NCI-H146 (cell line): ENCODE measurements around the gene APOD.

Experiments used
- DNase-seq: peaks from one replicate; lab custom pipeline; 2025; lab: John Stamatoyannopoulos, UW

Gene APOD

DNA sequence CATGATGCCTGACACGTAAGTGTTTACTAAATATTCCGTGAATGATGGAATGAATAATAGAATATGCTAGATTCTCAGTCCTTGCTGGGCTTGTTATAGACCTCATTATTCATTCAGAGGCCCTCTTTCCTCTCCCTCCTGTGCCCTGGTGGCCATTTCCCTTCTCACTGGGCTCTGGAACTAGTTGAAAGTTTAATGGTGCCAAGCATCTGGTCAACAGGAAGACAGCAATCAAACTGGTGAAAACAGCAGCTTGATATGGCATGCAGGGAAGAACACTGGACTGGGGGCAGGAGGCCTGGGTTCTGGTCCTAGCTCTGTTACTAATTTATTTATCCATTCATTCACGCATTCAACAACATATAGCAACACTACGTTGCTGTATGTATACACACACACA lies 3.7 kb upstream of the APOD start:
- no peak for DNase-seq

DNA sequence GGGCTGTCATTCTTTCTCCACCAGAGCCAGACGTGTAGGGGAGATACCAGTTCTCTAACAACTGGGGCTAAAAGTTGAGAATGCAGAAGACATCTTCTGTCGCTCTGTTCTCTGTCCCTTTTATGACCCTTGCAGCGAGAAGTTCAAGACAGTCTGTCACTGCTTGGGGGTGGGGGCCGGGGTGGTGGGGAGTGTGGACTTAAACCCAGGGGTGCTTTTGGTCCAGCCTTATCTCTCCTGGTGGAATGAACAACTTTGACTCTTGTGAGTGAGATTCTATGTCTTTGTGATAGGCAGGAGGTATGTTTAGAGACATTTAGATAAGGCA lies 767 bp upstream of the APOD start:
- no peak for DNase-seq

DNA sequence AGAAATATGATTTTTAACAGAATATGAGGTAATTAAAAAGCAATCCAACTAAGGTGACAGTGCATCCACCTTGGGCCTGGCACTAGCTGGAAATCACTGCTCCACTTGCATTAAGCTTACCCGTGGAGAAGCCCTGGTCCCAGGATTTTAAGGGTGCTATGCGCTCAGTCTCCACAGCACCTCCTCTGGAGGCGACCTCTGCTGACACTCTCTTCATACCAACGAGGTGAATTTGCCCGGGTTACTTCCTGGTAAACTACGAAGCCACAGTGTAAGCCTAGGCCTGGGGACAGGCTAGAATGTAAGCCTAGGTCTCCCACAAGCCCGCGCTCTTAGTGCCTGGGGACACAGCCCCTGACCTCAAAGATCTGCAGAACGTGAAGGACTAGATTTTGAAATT lies 793 bp downstream of the APOD start:
- DNase-seq, result no peak

DNA sequence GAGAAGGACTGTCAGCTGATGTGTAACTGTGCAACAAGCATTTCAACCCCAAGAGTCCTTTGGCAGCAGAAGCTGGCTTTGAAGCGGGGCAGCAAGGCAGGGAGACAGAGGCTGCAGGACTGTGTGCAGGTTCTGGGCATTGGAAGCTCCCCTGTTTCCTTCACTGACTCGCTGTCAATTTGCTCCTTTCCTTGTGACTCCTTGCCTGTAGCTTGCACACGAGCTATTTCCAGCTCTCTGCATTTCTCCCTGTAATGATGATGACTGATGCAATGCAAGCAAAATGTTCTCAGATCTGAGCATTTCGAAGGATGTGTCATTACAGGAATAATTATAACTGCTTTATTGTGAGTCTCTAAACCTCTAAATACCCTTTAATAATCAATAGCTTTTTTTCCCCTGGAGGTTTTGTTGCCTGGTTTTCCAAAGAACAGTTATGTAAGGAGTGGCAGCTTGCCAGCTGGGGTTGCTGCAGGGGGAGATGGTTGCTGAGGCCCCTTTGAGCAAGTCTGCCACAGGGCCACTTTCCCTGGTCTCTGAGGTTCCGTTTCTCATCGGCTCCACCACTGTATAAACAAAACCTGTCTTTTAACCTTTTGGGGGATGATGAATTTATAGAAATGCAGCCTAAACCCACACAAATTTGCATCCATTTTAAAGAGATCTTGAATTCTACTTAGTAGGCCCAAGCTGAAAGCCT lies 2.8 kb downstream of the APOD start:
- peak; percentile 5 for DNase-seq

DNA sequence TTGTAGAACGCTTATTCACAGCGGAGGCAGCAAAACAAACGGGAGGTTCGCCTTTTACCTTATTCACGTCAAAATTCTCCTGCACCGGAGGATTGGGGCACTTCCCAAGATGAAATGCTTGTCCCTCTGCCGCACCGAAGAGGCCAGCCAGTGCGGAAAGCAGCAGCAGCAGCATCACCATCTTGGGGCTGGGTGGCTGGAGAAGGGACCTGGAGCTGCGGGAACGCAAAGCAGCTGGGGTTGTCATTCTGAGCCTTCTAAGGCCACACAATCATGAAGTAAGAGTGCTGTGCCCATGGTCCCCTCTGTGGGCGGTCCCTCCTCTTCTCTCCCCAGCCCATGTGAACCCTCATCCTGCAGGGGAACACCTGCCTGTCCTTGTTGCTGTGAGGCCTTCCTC lies 4.5 kb downstream of the APOD start:
- DNase-seq, result no peak

DNA sequence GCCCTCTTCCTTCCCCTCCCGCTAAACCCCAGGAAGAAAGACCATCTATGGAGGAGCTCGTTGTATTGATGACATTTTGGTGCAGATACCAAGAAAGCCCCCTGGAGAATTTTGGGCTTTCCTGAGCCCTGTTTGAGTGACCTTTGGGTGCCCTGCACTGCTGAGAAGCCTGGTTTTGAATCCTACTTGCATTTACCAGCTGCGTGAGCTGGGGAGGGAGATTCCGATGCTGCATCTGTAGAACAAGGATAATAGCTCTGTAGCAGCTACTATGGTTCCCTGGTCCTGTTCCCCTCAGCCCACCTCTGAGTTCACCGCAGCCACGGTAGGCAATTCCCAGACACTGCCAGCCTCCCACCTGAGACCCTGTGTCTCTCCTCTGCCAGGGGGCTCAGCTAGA lies 5.2 kb downstream of the APOD start:
- DNase-seq, result no peak

DNA sequence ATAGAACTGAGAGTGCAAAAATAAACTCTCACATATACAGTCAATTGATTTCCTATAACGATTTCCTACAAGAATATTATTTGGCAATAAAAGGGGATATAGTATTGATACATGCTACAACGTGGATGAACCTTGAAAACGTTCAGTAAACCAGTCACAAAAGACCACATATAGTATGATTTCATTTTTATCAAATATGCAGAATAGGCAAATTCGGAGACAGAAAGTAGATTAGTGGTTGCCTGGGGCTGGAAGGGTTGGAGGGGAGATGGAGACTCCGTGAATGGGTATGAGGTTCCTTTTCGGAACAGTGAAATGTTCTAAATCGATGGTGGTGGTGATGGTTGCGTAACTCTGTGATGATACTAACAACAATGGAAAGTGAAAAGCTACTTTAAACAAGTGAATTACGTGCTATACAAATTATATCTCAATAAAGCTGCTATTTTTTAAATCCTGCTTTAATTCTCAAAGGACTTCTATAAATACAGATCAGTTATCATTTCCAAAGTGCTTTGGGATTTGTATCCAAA lies 6.0 kb downstream of the APOD start:
- DNase-seq, result no peak

DNA sequence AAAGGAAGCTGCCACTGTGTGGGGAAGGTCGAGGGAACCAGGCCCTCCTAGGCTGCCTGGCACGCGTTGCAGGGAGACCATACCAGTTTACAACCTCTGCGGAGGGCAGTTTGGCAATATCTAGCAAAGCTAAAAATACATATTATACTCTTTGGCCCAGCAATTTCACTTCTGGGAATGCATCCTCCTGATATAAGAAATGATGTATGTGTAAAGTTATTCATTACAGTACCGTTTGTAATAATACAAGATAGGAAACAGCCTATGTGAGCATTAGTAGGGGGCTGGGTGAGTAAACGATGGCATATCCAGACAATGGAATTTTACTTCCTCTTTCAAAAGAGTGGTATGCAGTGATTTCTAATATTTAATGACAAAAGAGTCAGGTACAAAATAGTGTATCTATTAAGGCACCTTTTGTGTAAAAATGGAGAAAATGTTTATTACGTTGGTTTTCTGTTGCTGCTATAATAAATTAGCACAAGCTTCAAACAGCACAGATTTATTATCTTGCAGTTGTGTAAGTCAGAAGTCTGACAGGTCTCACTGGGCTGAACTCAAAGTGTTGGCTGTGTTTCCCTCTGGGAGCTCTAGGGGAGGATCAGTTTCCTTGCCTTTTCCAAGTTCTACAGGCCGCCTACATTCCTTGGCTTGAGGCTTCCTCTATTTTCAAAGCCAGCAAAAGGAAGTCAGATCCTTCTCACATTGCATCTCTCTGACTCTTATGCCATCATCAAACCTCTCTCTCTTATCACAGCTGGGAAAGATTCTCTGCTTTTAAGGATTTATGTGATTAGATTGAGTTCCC lies 9.0 kb downstream of the APOD start:
- DNase-seq, result no peak

DNA sequence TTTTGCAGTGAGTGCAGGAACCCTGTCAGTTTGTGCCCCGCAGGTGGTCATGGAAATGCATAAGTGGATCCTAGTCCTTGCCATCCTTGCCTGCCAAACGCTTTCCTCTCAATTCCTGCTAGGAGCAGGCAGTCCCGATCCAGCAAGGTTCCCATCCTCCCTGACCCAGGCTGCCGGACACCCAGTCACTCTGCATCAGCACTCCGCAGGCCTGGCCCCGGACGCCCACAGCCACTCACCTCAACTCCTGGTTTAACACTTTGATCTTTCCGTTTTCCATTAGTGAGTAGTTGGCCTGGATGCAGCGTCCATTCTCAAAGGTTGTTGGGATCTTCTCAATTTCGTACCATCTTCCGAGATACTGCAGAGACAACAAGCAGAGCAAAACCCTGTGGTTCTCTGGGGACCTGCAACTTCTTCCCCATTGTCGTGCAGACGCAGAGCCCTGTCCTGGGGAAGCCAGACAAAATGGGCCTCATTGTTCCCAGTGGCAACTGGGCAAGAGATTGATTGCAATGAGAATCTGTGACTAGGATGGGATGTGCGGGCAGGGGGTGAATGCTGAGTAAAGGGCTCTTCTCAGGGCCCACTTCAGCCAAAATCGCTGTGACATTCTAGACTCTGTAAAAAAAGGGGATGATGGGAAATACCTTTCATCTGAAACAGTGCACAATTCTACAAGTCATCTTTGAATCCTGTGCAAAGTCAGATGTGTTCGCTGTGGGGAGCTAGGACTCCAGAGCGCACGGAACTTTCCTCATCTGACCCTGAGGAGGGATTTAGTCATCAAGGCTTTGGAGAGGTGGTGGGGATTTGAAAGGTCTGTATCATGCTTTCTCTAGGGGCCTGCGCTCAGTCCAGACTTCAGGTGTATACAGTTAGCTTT lies 9.9 kb downstream of the APOD start:
- no peak for DNase-seq

DNA sequence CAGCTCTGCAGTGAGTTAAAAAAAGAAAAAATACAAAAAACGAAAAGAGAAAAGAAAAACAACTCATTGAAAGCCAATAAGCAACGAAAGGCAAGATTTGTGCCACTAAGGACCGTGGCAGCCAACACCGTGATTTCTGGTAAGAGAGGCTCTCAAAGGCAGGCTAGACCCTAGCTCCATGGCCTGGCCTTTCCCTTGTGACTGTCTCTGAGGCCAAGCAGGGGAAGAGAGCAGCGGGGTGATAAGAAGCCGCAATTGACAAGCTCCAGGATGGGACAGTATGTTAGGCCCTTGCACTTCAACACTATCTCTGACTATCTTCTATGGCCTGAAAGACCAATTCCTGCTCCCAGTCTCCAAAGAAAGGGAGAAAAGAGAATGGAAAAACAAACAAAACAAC lies 12.4 kb downstream of the APOD start:
- no peak for DNase-seq

DNA sequence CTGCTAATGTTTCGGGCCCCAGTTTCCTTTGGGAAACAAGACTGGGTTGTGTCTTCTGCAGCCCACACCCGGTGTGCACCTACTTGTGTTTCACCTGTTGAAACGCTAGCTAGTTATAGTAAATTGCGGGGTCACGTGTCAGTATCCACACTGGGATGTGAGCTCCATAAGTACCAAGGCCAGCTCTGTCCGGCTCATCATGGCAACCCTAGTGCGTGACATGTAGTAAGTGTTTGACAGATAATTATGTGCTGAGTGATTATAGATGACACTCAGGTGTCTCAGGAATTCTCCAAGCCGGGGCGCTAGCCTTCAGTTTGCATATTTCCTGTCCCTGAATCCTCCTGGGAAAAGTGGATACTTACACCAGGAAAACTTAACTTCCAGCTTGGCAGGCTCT lies 12.8 kb downstream of the APOD start:
- DNase-seq, result no peak

DNA sequence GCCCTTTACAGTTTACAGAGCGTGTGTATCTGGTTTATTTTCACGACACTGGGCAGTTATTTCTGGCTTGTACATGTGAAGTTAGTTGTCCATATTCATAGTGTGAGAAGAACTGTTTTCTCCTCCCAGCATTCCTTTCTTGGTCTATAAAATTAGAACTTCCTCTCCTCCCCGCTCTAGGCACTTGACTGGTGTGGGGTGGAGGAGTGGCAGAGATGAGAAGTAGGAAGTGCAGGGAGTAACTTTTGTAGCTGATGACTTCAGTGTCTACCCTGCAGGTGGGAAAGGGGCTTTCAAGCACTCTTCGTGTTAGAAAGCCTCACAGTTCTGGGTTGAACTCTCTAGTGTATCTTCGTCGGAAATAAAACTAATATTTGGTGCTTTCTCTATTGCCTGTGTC lies 13.4 kb downstream of the APOD start:
- DNase-seq, result no peak

DNA sequence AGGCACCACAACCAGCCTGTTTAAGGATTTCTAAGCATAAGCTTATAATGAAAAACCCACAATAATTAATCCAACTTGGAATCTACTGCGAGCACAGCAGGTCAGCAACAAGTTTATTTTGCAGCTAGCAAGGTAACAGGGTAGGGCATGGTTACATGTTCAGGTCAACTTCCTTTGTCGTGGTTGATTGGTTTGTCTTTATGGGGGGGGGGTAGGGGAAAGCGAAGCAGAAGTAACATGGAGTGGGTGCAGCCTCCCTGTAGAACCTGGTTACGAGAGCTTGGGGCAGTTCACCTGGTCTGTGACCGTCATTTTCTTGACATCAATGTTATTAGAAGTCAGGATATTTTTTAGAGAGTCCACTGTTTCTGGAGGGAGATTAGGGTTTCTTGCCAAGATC lies 15.1 kb downstream of the APOD start:
- no peak for DNase-seq

DNA sequence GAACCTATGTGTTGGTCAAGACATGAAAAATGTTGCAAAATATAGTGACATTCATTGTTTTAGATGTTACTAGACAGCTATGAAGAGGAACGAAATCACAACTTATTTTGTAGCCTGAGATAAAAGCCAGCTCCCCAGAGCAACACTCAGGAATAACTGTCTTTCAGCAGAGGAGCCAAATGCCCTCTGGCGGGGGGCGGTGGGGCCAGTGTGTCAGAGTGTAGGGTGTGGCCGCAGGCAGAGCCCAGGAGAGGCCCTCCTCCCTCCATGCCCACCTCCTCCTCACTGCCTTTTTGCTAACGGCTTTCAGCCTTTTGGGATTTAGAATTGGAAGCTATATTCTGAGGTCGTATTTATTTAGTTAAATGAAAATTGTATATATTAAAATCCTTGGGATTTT lies 16.9 kb downstream of the APOD start:
- peak; percentile 25 for DNase-seq

DNA sequence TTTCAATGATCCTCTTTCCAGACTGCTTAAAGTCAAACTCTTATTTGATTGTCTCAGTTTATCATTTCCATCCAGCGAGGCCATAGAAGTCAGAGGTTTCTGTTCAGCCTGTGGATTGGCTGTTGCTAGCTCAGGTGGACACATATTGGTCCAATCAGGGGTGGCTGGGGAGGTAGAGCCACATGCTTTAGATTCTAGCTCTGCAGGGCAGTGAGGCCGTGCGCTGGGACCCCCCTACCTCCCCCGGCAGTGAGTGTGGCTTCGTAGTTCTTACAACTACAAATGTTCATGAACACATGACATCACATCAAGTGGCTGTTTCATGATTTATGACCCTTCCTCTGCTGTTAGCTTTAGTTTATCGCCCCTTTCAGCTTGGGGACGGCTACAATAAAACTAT lies 18.0 kb downstream of the APOD start:
- DNase-seq, result no peak

DNA sequence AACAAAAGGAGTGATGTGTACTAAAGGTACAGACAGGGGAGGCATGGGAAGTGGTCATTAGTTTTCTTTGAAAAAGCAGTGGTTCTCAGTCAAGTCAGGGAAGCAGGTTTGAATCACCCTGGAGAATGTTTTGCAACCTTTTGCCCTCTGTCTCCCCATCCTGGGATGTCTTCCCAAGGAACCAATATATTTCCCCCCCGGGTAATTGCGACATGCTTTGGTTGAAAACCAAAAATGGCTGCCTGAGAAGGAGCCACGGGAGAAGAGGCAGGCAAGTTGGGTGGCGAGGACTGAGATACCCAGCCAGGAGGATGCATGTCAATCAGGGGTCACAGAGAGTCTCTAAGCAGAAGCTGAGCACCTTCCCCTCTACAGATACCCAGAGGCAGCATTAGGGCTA lies 20.4 kb downstream of the APOD start:
- DNase-seq, result no peak

DNA sequence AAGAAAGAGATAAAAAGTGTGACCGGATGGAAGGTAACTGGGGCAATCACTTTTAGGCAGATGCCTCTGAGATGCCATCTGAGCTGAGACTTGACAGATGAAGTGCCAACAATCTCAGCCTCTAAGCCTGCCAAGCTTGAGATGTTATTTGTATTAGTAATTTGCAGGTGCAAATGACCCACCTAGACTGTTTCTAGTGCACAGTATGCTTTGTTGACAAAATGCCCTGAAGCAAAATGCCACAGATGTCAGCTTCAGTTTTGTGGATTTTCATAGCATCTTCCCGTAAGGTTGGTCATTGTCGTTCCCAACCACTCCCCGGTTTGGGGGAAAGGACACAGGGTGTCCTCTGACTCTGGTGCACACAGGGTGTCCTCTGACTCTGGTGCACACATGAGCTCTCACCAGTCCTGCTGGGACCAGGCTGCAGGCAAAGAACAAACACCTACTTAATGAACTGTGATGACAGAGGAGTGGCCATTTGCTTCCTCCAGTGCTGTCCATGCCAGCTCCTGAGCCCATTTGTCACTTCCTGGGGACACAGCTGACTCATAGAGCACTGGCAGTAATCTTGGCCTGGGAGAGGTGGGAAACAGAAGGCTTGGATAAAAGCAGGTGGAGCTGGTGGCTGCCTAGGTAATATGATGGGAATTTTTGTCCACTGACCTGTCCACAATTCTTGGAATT lies 23.9 kb downstream of the APOD start:
- DNase-seq, result peak; percentile 87

DNA sequence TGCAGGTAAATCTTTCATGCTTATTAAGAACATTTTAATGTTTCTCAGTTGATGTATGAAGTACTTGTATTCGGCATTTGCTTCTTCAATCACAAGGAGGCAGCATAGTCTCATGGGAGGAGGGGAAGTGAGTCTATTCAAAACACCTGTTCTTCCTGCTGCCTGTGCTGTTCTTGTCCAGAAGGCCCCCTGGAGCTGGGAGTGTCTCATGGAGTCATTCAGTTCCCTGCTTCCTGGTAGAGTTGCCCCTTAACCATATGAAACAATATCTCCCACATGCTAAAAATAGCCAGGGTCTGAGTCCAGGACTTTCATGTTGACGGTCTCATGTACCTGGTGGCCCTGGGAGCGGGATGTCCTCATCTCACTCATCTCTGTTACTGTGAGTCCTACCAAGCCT lies 25.1 kb downstream of the APOD start:
- DNase-seq, result peak; percentile 87

DNA sequence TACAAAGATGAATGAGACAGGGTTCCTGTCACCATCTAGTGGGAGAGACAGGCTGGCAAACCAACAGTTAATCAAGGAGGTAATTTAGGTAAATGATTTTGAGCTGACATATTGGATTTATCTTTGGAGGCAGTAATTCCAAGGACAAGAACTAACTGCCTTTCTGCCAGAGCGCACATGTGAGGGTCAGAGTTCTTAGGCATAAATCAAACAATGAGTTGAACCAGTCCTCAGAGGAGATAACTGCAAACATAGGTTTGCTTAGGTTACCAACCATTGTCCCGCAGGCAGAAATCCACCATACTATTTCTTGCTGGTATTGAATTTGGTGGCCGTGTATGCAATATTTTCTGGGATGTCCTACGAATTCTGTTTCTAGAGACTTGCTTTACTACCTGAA lies 26.4 kb downstream of the APOD start:
- no peak for DNase-seq

DNA sequence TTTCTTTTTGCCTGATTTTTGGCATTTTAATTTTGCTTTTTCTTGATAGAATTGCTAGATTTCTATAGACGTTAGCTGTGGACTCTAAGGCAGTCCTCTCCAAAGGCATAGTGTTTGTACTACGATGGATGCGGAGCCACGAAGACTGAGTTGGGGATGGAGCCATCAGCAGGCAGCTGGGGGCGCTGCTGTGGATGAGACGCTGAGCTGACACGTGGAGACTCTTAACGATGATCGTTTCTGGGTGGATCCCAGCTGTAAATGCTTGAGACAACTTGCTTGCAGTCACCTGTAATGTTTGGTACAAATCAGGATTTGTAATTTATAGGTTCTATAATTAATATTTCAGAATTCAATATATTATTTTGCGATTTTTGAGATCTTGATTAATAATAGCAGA lies 27.4 kb downstream of the APOD start:
- DNase-seq, result peak; percentile 69

DNA sequence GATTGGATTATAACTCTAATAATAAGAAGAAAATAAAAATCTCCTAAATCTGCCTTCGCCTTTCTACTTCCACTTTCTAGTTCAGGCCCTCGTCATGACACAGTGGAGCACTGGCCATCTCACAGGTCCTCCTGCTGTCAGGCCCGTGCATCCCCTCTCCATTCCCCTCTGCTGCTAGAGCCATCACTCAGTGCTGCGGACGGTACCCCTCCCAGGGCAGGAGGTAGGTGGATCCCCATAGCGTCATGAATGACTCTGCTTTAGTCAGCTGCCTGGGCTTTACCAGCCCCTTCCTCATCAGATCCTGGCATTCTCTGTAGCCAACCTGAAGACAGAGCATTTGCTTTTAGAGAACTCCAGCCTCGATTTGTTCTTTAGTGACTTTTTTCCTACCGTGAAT lies 28.6 kb downstream of the APOD start:
- no peak for DNase-seq

DNA sequence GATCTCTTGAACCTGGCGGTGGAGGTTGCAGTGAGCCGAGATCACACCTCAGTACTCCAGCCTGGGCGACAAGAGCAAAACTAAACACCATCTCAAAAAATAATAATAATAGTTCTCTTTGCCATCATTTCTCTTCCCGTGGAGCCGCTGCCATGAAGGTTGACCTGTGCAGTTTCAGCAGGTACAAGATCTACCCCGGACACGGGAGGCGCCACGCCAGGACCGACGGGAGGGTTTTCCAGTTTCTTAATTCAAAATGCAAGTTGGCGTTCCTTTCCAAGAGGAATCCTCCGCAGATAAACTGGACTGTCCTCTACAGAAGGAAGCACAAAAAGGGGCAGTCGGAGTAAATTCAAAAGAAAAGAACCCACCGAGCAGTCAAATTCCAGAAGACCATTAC lies 29.3 kb downstream of the APOD start:
- DNase-seq, result no peak
